AG04450 (cell line): ENCODE results near the gene FCAMR. TPM values are rescaled to one million over a fixed set of nuclear protein-coding genes. Genes with fewer than 3 reads are reported as not detected.

ENCODE experiments used
- CTCF ChIA-PET: fragments of 300-600, 350-600 bp; formaldehyde crosslinking; extraction: SDS; loops from one replicate; lab custom pipeline; 2022; ENCODE audit warnings: antibody characterized with exemption, inconsistent platforms; lab: Charles Lee
- POLR2A ChIA-PET: fragments of 350-600 bp; formaldehyde crosslinking; extraction: SDS; loops from one replicate; lab custom pipeline; 2021; ENCODE audit warnings: antibody characterized with exemption, inconsistent platforms; lab: Yijun Ruan, JAX
- DNase-seq: peaks from one replicate; pipeline ENCODE4 v3.0.0-alpha.2; 2011; ENCODE audit warnings: low read depth, low spot score
- H3K27ac ChIP-seq: one replicate; pipeline ENCODE4 v1.5.1; 2012; ENCODE audit warnings: low read depth, low read length, control low read depth
- H3K27me3 ChIP-seq: one replicate; pipeline ENCODE4 v1.6.0; 2012; ENCODE audit warnings: low read length; ENCODE audit not compliant: control insufficient read depth, insufficient read depth
- H3K4me3 ChIP-seq: 2 replicates; pipeline ENCODE4 v1.5.1; 2011; ENCODE audit warnings: mild to moderate bottlenecking, low read depth, low read length, control low read depth
- H3K9me3 ChIP-seq: 2 replicates; pipeline ENCODE4 v1.5.1; 2012; ENCODE audit warnings: low read length; ENCODE audit not compliant: control insufficient read depth, insufficient read depth
- CTCF ChIP-seq: IDR thresholded peaks from 2 replicates; pipeline ENCODE4 v1.5.1; 2011; ENCODE audit warnings: low read depth, low read length, control low read depth, inconsistent platforms
- polyA plus RNA-seq: library from polyadenylated mRNA; depleted of rRNA; stranded (reverse); fragments of >200 nt; gene quantifications from 2 replicates; pipeline ENCODE4 v1.2.3, GENCODE V29; 2011

Gene FCAMR
- polyA plus RNA-seq, 1 experiment, result not detected

GRCh38 chr1:206935491-206936067 is 34.7 kb downstream of the FCAMR start:
- DNase-seq, result peak; percentile 2
- TF ChIP-seq CTCF, result peak; percentile 58
- POLR2A ChIA-PET, result no interaction called here

GRCh38 chr1:206933333-206933945 is 36.8 kb downstream of the FCAMR start:
- H3K9me3 ChIP-seq, result no peaks in the 10 kb centered on the region; the same call in 1 of the 2 replicates
- DNase-seq, result no peak
- peak; percentile 47 for TF ChIP-seq CTCF
- H3K27ac ChIP-seq, result no peak overlapping the region
- ChIA-PET CTCF (interaction anchor here (0.6 to 3.0 kb wide), 7 partner anchors 12 to 302 kb away, joined by 3 to 13 read pairs (median 4); partner anchors contain the start of gene FCMR), POLR2A (no interaction called here)
- no peak overlapping the region for H3K4me3 ChIP-seq
- peaks cover 19% of the 10 kb centered on the region for H3K27me3 ChIP-seq

More at GRCh38 chr1:206935491-206936067, 34.7 kb downstream of the FCAMR start:
- H3K27me3 ChIP-seq, result peaks cover 22% of the 10 kb centered on the region
- no peak overlapping the region for H3K4me3 ChIP-seq
- no peaks in the 10 kb centered on the region; the same call in 1 of the 2 replicates for H3K9me3 ChIP-seq
- no peak overlapping the region for H3K27ac ChIP-seq
- CTCF ChIA-PET, result interaction anchor here (0.7 to 1.8 kb wide), 14 partner anchors 12 to 564 kb away, joined by 3 to 12 read pairs (median 4); partner anchors contain the start of gene FCMR

- DNase-seq, result no peak
- H3K27ac ChIP-seq, result no peak overlapping the region
- H3K9me3 ChIP-seq, result no peaks in the 10 kb centered on the region; the same call in 1 of the 2 replicates
- H3K27me3 ChIP-seq, result peaks cover 18% of the 10 kb centered on the region
- H3K4me3 ChIP-seq, result no peak overlapping the region
- TF ChIP-seq CTCF, result no peak
- CTCF ChIA-PET, result interaction anchor here (0.6 to 3.0 kb wide), 7 partner anchors 10 to 567 kb away, joined by 3 to 13 read pairs (median 4); no protein-coding TSS in a partner anchor
- POLR2A ChIA-PET, result no interaction called here
Observed at GRCh38 chr1:206932177-206932576, 38.1 kb downstream of the FCAMR start.

GRCh38 chr1:206931709-206932108 is 38.6 kb downstream of the FCAMR start:
- H3K4me3 ChIP-seq, result no peak overlapping the region
- peak; percentile 28 for TF ChIP-seq CTCF
- ChIA-PET POLR2A (no interaction called here), CTCF (interaction anchor here (0.6 to 3.0 kb wide), 7 partner anchors 9 to 568 kb away, joined by 3 to 13 read pairs (median 4); no protein-coding TSS in a partner anchor)
- peaks cover 15% of the 10 kb centered on the region for H3K27me3 ChIP-seq
- H3K9me3 ChIP-seq, result no peaks in the 10 kb centered on the region; the same call in 1 of the 2 replicates
- H3K27ac ChIP-seq, result no peak overlapping the region
- no peak for DNase-seq
